GM18873 (cell line): Measurements from ENCODE around the gene MYL12B.
A peak's percentile ranks its signal among the peaks of the same experiment; 100 is the strongest.
"Not testable (repeated sequence)": the region's sequence is repeated elsewhere in the genome, so short reads cannot be mapped to it uniquely, and the experiment has no call there.

ENCODE experiments used
- ATAC-seq: cut with Tn5 transposase; IDR thresholded peaks from one replicate; pipeline ENCODE4 v1.9.1; 2021; ENCODE audit warnings: mild to moderate bottlenecking, moderate library complexity, moderate number of reproducible peaks; ENCODE audit not compliant: unreplicated experiment, low FRiP score

The MYL12B gene

GRCh38 chr18:3293196-3293951 is 31.4 kb downstream of the MYL12B start:
- ATAC-seq, result no peak

GRCh38 chr18:3294435-3295080 is 32.6 kb downstream of the MYL12B start:
- ATAC-seq, result no peak

GRCh38 chr18:3297025-3297984 is 35.4 kb downstream of the MYL12B start:
- ATAC-seq, result peak; percentile 98

- no peak for ATAC-seq
Measured at GRCh38 chr18:3304832-3305231, 42.9 kb downstream of the MYL12B start.

DNA sequence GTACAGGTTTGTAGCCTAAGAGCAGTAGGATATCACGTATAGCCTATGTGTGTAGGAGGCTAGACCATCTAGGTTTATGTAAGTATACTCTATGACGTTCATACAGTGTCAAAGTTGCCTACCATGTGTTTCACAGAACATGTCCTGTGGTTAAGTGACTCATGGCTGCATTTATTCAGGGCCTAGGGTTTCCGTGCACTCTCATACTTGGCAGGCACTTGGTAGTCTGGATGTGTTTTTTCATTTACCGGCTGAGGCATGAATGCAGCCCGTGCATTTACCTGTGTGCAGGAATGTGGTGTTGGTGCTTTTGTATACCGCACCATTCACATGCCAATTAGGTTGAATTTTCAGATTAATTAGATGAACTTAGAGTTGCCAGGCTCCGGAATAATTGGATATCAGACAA is 43.4 kb downstream of the MYL12B start:
- ATAC-seq, result no peak

DNA sequence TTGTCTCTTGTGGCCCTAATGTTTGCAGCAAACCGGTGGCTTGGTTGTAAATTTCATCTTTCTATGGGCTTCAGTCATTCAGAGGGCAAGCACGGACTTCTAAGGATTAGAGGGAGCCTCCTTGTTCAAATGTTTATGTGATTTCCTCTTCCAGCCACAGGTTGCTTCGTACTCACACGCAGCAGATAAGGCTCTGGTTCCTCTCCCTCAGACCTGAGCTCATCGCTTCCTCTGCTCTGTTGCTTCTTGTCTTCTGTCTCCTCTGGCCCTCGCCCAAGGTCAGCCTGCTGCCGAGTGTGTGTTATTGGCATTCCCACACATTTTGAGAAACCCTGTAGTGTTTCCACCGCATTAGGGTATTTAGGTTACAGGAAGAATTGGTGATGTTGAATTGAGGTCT is 44.0 kb downstream of the MYL12B start:
- no peak for ATAC-seq

- no peak for ATAC-seq
Measured at GRCh38 chr18:3306391-3306790, 44.5 kb downstream of the MYL12B start.

- no peak for ATAC-seq
Measured at GRCh38 chr18:3313685-3314084, 51.8 kb downstream of the MYL12B start.

DNA sequence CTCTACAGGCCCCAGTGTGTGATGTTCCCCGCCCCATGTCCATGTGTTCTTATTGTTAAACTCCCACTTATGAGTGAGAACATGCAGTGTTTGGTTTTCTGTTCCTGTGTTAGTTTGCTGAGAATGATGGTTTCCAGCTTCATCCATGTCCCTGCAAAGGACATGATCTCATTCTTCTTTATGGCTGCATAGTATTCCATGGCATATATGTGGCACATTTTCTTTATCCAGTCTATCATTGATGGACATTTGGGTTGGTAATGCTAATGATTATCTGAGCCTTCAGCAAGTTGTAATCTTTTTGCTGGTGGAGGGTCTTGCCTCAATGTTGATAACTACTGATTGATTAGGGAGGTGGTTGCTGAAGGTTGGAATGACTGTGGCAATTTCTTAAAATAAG is 53.4 kb downstream of the MYL12B start:
- not testable (repeated sequence) for ATAC-seq

DNA sequence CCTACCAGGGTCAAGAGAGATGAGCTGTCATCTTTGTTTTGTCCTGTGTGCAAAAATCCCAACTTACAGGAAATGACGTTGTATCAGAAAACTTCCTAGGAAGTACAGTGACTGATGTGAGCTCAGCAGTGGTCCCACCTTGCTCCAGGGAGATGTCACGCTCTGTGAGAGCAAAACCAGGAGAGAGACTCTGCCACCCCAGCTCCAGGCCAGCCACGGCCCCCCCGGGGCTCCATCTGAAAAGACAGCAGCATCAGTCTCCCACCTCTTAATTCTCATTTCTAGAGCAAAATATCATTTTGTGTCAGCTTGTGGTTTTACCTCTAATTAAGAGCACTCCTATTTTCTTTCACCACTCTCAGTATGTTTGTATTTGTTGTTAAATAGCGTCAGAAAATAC is 57.5 kb downstream of the MYL12B start:
- no peak for ATAC-seq

- no peak for ATAC-seq
Measured at GRCh38 chr18:3319894-3320454, 58.0 kb downstream of the MYL12B start.

GRCh38 chr18:3321133-3321812 is 59.3 kb downstream of the MYL12B start:
- ATAC-seq, result no peak

DNA sequence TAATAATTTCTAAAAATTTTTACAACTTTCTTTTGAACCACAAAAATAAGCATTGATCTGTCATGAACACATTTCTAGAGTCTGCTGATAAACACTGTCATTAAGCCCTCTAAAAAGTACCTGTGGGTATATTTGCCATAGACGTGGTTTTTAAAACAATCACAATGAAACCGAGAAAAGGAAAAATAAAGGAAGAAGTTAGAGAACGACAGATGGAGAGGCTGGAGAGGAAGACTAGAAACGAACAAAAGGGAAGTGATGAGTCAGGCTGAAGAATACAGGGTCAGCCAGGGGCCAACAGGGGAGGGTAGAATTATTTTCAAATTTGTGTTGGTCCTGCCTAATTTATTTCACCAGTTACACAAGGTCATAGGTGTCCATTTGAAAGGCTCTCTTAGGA is 62.0 kb downstream of the MYL12B start:
- no peak for ATAC-seq
